ENCODE data around the gene C1orf122. TPM values are rescaled to one million over a fixed set of nuclear protein-coding genes. Genes with fewer than 3 reads are reported as not detected.

The C1orf122 gene
- total RNA-seq, 2 donors from 2014 or later = 36.7 to 43.7 TPM

GRCh38 chr1:37794372-37795339 is 12.9 kb upstream of the C1orf122 start:
- ATAC-seq (peak; percentile 19), DNase-seq (peak in 1 of 2 donors; percentile 24)
- intact Hi-C loops (cut with DNase I, micrococcal nuclease) = no loop called here

DNA sequence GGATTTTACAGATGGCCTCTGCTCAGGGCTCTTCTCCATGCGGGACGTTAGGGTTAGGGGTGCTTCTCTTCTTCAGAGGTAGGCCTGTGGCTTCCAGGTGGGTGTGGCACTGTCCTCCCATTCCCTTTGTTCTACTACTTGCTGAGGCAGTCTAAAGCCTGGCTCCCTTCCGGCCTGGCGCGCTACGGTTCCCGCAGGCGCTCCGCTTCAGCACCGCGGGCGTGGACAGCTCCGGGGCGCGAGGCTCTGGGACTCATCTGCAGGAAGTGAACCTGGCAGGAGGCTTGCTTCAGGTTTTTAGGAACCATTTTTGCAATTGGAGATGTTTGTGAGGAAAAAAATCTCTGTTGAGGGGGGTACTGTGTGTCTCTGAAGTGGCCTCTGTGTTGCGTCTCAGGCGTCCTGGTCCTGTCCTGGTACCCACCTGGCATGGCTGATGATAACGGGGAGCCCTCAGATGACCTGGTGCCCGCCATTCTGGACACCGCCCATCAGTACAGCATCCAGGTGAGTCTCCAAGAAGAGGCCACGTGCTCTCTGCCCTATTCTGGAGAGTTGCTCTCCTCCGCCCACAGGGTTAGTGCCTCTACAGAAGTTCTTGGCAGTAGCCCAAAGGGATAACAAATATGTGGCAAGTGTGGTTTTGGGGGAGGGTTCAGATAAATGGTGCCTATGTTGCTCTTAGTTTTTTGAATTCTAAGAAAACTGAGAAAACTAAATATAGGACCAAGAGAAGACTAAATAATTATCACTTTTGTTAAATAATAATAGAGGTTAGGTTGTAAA is 12.1 kb upstream of the C1orf122 start:
- DNase-seq (peak; percentile 52 to 76), ATAC-seq (peak; percentile 73)
- intact Hi-C loops (cut with DNase I, micrococcal nuclease) = no loop called here

DNA sequence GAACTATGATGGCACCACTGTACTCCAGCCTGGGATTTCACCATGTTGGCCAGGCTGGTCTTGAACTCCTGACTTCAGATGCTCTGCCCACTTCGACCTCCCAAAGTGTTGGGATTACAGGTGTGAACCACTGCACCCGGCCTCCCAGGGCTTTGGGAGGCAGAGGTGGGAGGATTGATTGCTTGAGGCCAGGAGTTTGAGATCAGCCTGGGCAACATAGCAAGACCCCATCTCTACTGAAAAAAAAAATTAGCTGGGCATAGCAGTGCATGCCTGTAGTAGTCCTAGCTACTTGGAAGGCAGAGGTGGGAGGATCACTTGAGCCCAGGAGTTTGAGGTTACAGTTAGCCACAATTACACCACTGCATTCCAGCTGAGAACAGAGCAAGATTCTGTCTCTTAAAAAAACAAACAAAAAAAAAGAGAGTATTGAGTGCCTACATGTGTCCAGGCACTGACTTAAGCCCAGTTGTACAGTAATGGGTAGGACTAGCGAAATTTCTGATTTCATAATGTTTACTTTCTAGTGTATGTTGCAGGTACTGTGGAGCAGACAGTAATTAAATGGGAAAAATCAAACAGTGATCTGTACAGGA is 9.7 kb upstream of the C1orf122 start:
- ATAC-seq (no peak), DNase-seq (no peak)
- intact Hi-C loops (cut with DNase I, micrococcal nuclease) = no loop called here

DNA sequence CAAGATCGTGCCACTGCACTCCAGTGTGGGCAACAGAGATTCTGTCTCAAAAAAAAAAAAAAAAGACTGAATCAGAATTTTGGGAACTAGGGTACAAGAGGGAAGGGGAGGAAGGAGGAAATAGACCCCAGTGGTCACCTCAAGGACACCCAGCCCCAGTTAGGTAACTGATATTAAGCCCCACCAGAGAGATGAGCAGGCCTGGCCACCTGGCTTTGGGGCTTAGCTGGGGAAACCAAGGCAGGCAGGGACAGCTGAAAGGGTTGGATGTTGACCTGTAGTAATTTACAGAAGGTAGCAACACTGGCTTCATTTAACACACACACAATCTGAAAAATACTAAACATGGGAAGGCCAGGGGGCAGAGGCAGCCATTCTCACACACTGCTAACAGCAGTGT is 5.2 kb upstream of the C1orf122 start:
- intact Hi-C loops (cut with DNase I, micrococcal nuclease) = loop anchor here in 1 of 2 donors (5.0 kb wide), 1 partner anchor 105 kb away; no protein-coding TSS in a partner anchor
- ATAC-seq = no peak
- DNase-seq = no peak

DNA sequence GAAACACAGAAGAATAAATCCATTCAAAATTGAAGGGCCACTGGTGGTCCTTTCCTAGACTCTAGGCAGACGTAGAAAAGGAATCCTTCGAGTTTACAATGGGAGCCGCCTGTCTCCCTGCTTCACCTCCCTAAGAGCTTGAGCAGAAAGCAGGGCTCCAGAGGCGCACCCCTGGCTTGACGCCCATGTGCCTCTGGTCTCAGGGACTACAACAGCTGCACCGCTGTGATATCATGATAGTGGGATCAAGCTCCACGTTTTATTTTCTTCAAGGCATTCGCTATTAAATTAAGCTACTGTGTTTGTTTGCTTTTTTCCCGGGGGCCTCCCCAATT is 403 bp upstream of the C1orf122 start:
- no peak for ATAC-seq
- intact Hi-C loops (cut with DNase I, micrococcal nuclease) = no loop called here
- peak in 1 of 2 donors; percentile 24 for DNase-seq

- peak; percentile 82 for ATAC-seq
- DNase-seq = peak; percentile 55 to 73
- intact Hi-C loops (cut with DNase I, micrococcal nuclease) = no loop called here
These were observed 1.1 kb downstream of the C1orf122 start for GRCh38 chr1:37808369-37809319.

GRCh38 chr1:37809942-37810341 is 2.4 kb downstream of the C1orf122 start:
- intact Hi-C loops (cut with DNase I, micrococcal nuclease) = no loop called here
- ATAC-seq = no peak
- DNase-seq = no peak

DNA sequence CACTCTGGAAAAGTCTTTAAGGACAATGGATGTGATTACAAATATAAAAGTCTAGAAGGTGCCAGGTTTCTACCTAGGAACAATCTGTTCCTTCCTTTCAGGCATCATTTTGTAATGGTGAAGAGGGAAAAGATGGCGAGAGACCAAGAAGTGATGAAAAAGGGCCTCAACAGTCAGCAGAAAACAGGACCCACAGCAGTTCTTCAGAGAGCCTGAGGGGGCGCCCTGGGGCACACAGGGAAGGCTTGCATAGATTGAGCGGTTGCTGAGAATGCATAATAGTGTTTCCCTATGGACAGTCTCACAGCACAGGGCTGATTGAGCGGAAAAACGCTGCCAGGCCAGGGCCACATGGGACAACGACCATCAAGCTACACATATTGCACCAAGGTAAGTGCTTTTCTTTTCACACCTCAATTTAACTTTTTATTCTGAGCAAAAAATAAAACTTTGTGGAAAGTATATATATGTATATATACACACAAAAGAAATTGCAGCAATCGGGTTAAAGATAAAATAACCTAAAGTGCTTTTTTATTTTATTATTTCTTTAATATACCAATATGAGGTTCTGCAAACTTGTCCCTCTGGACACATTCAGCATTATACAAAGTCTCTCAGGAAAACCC is 3.6 kb downstream of the C1orf122 start:
- intact Hi-C loops (cut with DNase I, micrococcal nuclease) = no loop called here
- peak; percentile 60 to 63 for DNase-seq
- peak; percentile 36 for ATAC-seq

- intact Hi-C loops (cut with DNase I, micrococcal nuclease) = no loop called here
- DNase-seq (no peak), ATAC-seq (no peak)
These were observed 6.0 kb downstream of the C1orf122 start for GRCh38 chr1:37813529-37814145.

- ATAC-seq (no peak), DNase-seq (no peak)
- intact Hi-C loops (cut with DNase I, micrococcal nuclease) = no loop called here
These were observed 6.7 kb downstream of the C1orf122 start for GRCh38 chr1:37814252-37814651.

GRCh38 chr1:37817481-37817880 is 9.9 kb downstream of the C1orf122 start:
- intact Hi-C loops (cut with DNase I, micrococcal nuclease) = no loop called here
- DNase-seq (peak in 1 of 2 donors; percentile 27), ATAC-seq (peak; percentile 61)

GRCh38 chr1:37821481-37821880 is 13.9 kb downstream of the C1orf122 start:
- ATAC-seq (no peak), DNase-seq (no peak)
- intact Hi-C loops (cut with DNase I, micrococcal nuclease) = no loop called here

DNA sequence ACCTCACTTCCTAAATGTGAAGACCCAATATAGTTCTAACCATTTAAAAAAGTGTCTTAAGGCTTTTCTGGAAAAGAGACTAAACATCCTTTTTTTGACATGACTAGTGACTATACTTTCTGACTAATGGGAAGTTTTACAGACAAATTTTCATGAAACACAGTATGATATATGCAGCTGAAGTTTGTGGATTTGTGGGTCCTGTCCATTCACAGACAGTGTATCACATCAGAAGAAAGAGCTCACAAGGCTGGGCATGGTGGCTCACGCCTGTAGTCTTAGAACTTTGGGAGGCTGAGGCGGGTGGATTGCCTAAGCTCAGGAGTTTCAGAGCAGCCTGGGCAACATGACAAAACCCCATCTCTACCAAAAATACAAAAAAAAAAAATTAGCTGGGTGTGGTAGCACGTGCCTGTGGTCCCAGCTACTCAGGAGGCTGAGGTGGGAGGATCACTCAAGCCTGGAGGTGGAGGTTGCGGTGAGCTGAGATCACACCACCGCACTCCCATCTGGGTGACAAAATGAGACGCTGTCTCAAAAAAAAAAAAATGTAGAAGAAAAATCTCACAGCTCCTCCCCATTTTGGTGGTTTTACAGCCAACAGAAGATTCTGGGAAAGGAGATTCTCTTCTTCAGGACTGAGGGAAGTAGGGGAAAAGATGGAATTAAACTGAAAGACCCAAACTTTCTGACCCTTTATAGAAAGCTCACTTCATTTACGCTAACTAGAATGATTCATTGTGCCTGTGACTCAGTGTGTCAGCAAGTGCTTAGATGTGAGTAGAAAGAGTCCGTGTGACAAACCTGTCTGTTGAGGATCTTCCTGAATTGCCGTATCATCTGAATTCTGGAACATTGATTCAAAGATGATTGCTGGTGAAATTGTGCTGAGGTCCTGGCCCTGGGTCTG is 15.6 kb downstream of the C1orf122 start:
- intact Hi-C loops (cut with DNase I, micrococcal nuclease) = no loop called here
- ATAC-seq = no peak
- DNase-seq = no peak

GRCh38 chr1:37824001-37824400 is 16.4 kb downstream of the C1orf122 start:
- no peak for ATAC-seq
- intact Hi-C loops (cut with DNase I, micrococcal nuclease) = no loop called here
- DNase-seq = no peak

- ATAC-seq = no peak
- no peak for DNase-seq
- intact Hi-C loops (cut with DNase I, micrococcal nuclease) = no loop called here
These were observed 17.9 kb downstream of the C1orf122 start for GRCh38 chr1:37825506-37825905.

DNA sequence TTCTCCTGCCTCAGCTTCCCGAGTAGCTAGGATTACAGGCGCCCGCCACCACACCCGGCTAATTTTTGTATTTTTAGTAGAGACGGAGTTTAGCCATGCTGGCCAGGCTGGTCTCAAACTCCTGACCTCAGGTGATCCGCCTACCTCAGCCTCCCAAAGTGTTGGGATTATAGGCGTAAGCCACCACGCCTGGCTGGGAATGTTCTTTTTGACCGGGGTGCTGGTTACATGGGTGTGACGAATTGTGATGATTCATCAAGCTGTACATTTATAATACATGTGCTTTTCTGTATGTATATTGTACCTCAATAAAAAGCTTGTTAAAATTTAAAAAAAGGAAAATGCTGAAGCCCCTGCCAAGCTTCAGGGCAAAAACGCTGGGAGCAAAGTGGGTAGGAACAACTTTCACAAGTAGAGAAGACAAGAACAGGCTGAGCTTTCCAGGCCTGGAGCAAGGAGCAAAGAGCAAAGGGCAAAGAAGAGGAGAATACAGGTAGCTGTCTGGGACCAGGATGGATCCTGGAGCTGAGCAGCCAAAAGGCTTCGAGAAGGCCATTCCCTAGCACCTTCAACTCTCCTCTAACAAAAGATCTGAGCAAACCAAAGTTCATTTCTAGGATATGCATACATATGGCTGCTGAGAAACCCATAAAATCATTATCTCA is 21.0 kb downstream of the C1orf122 start:
- ATAC-seq (peak; percentile 92), DNase-seq (peak in 1 of 2 donors; percentile 34)
- intact Hi-C loops (cut with DNase I, micrococcal nuclease) = no loop called here
